ENCODE measurements around the gene ALK. TPM values are rescaled to one million over a fixed set of nuclear protein-coding genes. Genes with fewer than 3 reads are reported as not detected.

Gene ALK
- total RNA-seq, 1 experiment from 2014 or later, result 0.37 TPM

DNA sequence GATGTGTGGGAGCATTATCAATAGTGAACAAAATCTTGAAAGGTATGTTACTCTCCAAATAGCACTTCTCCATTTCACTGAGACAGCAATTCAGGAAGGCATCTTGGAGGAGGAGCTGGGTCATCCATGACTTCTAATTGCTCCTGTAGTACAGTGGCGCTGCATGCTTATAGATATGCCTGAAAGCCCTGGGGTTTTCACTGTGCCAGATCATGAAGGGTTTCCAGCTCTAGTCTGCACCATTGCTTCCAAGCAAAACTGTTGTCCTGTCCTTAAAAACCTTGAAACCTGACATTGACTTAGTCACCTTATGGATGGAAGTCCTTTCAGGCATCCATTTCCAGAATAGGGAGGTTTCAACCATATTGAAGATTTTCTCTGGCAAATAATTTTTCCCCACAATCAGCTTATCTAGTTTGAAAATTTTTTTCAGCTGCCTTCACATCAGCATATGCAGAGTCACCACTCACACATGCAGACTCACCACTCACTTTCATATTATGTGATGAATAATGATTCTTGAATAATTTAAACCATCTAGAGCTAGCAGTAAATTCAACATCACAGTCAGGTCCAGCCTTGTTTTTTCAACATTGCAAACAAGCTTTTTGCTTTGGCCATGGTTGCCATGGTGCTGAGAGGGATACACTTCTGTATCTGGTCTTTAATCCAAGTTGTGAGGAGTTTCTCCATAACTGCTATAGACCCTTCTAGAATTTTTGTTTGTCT, 509.0 kb downstream of the ALK start:
- no peak for DNase-seq (ENCODE audit: low read depth)

DNA sequence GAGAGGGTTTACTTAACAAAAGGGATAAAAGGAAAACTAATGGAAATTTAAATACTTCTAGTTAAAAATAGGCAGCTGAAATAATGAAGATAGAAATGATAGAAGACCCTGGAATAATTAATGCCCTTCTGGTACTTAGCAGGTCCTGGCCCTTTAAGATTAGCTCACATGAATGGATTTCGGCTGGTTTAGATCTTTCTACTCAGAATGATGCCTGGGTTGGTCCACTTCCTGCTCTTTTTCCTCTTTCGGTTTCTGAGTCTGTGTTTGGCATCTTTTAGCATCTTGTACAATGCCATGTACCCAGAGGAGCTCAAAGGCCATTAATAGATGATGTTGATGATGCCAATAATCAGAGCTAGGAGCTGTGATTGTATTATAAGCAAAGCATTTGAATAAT, 515.7 kb downstream of the ALK start:
- no peak for DNase-seq (ENCODE audit: low read depth)

DNA sequence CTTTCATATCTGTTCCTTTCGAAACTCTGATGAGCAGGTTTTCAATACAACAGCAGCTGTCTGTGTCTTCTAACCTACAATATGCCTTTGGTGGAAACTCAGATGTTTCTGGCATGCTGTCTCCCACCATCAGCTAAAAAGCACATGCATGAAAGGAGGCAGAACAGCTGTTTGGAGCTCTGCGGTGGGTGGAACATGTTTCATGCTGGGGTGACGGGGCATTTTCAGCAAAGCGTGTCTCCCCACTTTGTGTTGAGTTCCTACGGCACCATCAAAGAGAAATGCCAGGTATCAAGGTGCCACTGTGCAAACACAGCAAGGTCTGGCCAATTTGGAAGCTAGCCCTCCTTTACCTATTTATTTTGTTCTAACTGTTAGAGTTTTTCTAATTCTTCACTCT, 516.1 kb downstream of the ALK start:
- DNase-seq (ENCODE audit: low read depth), result no peak

DNA sequence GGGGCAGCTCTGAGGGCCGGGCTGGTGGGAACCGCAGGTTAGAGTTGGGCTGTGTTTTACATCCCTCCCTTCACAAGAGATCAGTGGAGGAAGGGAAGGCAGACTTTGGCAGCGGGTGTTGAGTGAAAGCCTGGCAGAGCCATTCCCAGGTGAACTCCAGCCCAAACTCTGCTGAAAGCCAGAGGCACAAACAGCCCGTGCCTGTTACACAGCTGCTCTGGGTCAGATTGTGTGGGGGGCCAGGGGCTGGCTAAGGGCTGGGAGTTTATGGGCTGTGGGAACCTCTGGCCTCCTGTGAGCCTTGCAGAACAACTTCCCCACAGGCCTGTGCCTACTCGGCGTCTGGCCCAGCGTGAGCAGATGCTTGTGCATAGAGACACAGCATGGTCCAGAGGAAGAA, 519.4 kb downstream of the ALK start:
- DNase-seq (ENCODE audit: low read depth), result no peak

DNA sequence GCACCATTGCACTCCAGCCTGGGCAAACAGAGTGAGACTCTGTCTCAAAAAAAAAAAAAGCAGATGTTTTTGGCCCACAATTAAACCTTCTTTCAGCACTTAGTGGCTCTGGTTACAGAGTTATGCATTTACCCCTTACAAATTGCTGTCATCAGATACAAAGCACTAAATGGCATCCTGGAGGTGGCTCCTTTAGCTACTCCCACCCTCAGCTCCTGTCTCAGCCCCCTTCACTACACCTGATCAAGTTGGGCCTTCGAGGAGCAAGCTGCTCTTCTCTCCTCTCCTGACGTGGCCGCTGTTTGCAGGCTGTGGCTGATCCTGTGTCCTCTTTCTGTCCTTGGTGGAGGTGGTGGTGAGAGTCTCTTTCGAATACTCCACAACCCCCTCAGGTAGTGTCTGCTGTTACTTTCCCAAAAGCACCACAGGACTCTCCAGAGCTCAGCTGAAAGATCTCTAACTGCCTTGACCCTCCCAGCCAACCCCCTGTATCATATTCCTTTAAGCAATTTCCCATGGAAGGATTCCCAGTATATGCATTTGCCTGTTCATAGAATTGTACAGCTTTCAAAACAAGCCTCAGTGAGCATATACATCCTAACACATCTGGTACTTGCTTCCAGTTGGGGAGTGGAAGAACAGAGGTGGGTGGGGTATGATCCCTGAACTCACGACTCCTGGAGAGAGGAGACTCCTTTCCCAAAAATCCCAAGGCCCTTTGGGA, 520.3 kb downstream of the ALK start:
- DNase-seq (ENCODE audit: low read depth), result no peak

DNA sequence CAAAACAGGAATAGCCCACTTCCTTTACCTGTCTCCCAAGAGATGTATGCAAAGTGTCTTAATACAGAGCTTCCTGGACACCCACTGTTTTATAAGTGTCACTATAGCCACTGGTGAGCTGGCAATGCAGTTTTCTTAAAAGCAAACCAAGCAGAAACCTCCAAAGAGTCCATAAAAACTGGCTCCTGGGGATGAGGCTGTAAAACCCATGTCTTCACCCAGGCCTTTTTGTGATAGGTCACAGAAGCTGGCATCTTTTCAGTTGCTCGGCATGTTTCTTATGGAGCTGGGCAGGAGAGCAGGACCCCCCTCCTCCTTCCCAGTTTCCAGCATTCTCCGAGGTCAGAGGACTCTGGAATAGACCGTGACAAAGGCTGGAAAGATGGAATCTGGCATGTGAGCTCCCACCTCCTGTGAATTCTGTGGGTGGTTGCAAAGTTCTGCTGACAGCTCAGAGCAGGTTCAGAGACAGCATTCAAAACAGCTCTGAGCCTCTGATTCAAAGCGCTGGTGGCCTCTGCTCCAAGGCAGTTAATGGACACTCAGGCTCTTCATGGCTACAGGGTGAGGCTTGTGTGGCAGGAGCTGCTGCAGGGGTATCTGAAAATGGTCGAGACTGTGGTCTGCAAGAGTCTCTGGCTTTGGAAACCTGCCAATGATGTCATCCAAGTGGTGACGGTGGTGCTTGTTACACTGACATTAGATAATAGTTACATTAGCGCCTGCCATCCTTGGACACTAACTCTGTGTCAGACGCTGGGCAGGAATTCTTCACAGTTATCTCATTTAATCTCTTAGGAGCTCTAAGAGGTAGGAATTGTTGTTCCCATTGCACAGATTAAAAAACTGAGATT, 522.8 kb downstream of the ALK start:
- DNase-seq (ENCODE audit: low read depth), result peak; percentile 62

DNA sequence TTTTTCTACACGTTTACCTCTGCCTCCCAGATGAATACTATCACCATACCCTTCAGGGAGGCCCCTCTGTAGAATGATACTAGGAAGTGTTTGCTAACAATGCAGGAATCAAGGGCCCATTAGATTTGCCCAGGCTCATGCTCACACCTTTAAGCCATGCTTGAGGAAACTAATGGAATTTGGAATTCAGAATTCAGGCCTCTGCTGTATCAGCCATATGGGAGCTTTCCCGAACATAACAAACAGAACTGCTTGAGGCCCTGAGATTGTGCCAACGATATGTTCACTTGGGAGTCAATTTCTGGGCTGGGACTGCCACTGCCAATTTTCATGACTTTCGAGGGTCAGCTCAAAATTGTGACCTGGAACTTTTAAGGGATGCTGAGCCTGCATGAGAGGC, 523.7 kb downstream of the ALK start:
- no peak for DNase-seq (ENCODE audit: low read depth)

DNA sequence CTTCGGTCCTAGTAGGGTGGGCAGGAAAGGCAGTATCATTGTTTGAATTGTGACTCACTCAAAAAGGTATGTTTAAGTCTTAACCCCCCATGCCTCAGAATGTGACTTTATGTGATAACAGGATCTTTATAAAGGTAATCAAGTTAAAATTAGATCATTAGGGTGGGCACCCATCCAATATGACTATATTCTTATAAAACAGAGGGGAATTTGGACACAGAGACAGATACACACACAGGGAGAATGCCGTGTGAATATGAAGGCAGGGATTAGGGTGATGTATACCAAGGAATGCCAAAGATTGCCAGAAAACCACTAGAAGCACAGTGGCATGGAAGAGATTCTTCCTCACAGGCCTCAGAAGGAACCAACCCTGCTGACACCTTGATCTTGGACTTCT, 524.3 kb downstream of the ALK start:
- DNase-seq (ENCODE audit: low read depth), result peak; percentile 79

DNA sequence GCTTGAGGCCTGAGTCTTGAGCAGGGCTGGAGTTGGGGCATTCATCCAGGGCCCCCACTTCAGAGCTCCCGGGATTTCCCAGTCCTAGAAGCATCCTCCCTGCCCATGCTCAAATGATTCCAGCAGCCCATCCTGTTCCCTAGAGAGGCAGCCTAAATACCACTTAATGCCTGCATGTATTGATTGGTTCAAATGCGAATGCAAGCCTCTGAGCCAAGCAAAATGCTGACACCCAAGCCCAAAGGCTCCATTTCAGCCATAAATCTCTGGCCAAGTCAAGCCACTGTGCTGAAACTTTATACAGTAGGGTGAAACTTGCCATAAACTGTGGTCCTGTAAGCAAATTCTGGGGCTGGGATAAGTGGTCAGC, 526.4 kb downstream of the ALK start:
- no peak for DNase-seq (ENCODE audit: low read depth)

DNA sequence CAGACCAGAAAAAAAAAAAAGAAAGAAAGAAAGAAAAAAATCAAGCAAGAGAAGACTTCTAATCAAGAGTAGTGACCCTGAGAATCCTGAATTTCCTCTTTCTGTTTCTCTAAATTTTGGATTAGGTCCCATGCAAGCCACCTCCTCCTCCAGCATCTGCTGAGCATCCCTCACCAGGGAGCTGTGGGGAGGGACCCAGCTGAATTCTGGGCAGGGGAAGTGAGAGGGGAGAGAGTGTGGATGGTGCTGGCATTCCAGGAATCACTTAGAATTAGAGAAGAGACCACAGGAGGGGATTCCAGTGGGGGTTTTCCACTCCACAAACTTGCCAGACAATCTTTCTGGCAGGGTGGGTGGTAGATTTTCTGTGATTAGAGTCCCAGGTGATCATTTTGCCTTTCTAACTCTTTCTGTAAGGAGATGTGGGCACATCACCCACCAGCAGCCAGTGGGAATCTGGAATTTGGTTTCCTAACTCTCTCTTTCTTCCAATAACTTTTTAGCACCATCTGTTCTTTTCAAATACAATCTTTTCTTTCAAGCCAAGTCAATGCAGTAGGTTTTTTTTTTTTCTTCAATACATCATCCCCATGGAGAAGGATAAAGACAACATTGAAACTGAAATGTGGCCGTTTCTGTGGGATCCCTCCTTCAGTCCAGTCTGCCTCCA, 526.9 kb downstream of the ALK start:
- no peak for DNase-seq (ENCODE audit: low read depth)

DNA sequence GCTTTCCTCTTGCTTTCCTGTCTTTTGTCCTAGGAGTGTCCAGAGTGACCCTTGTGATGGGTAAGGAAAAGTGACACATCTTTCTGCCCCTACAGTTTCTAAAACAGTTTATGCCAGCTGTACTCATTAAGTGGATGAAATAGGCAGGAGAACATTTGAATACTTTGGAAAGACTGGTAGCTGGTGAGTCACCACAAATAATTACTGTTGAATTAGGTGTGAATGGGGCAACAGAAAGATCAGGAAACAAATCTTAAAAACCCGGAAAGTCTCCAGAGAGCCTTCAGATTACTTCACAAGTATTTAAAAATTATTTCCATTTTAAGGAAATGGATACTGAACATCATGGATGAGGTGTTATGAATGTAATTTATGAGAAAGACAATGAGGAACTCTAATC, 527.7 kb downstream of the ALK start:
- no peak for DNase-seq (ENCODE audit: low read depth)

DNA sequence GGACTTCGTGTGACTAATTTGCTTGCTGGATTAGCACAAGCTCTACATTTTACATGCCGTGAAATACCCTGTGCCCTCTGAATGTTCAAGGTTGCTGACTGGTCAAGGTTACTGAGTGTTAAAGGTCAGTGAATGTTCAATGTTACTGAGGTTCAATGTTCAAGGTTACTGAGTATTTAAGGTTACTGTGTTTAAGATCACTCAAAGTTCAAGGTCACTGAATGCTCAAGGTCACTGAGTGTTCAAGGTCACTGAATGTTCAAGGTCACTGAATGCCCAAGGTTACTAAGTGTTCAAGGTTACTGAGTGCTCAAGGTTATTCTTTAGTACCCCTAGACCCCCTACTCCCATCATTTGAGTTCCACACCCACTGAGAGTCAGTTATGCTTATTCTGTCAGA, 528.6 kb downstream of the ALK start:
- DNase-seq (ENCODE audit: low read depth), result no peak

DNA sequence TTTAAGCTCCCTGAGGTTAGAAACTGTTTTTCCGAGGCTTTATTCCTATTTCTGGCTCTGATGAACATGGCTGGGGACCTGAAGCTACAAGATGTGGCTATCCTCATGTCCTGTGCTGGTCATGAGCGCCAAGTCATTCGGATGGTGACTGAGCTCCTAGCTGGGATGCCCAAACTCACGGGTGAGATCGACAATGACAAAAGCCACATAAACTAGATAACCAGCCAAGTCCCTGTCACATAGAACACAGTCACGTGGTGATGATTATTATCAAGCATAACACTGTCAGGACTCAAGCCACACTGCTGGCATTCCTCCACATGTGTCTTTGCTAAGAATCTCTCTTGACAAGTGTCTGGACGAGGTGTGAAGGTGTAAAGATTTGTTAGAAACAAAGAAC, 531.2 kb downstream of the ALK start:
- DNase-seq (ENCODE audit: low read depth), result no peak

DNA sequence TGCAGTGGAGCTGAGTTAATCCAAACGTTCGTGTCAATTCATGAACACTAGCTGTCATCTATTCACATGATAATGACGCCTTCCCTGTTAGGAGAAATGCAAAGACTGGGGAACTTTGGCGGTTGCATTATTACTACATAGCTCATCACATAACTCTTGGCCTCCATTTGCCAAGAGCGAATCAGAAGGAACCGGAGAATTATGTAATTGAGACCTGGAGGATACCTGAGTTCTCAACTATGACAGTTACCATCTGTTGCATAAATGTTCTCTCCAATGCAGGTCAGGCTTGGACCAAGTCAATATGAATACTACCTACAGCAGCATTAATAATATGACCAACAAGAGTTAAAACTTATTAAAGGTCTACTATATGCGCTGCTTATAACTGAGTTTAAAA, 531.7 kb downstream of the ALK start:
- DNase-seq (ENCODE audit: low read depth), result no peak

DNA sequence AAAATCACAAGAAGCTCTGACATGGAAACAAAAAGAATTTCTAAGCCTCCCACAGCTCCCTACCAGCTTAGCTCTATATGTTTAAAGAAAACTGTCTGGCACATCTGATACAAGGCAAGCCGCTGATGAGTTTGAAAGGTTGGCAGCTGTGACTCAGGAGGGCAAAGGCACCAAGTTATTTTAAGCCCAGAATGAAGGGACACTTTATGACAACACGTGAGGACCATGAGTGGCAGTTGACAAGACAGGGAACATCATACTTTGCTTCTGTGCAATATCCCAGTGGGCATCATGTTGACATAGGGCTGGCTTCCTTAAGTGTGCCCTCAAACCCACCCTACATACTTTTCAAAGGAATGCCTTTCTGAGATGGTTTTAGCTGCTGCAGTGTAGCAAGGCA, 533.3 kb downstream of the ALK start:
- no peak for DNase-seq (ENCODE audit: low read depth)

DNA sequence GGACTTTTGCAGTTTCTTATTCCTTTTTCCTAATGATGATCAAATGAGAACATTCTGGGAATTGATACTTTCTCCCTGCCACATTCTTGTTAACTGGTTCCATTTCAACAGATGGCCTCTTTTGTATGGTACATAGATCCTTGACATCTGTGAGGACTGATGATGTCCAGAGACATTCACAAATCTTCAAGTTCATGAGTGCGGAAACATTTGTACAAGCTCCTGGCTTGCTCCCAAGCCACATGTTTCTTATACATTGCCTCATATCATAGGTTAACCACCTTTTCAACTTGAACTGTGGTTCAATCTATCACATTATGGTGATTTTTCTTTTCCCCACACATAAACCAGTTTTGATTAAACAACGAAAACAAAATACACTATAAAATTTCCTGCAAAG, 538.9 kb downstream of the ALK start:
- no peak for DNase-seq (ENCODE audit: low read depth)

DNA sequence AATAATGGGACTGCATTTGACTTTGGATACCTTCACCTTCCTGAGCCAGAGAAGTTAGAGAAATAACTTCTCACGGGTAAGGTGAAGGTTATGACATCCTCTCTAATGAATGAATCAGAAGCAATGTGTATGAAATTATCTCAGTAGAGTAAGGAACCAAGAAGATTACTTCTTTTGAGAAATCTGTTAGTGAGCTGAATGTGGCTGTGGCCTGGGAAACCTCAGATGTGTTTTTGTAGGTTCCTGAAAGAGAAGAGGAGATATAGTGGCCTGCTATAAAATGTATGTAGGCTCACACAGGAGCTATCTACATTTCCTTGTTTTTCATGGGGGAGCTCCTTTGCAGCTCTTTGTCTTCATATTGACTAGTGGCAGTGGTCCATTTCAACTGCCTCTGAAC, 543.6 kb downstream of the ALK start:
- no peak for DNase-seq (ENCODE audit: low read depth)

DNA sequence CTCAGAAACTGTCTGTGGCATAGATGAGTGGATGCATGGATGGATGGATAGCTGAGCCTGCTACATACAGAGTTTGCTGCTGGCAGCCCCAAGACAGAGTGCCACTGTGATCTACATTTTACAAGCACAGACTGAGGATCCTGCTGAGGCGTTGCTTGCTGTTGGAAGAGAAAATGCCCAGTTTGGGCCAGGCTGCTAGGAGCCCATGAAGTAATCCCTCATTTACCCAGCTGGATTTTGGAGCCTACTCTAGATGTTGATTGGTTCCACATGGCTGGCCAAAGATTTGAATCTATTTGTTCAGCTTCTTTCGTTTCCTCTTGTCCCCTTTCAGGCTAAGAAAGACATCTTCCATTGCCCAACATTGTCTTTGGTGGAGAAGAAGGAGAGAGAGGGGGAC, 544.8 kb downstream of the ALK start:
- DNase-seq (ENCODE audit: low read depth), result no peak

DNA sequence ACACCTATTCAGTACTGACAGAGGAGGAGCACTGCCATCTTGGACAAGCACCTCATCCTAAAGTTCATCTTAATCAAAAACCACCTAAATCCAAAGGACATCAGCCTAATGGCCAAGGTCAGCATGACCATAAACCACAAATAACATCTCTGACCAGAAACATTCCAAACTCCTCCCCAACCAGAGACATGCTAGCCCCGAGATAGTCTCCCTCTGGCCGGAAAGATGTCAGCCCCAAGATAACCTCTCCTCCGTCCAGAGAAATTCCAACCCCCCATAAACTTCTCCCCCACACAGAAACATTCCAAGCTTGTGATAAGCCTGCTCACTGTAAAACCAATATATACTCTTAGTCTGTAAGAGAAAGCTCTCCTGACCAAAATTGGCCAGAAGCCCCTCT, 545.5 kb downstream of the ALK start:
- DNase-seq (ENCODE audit: low read depth), result peak; percentile 52

DNA sequence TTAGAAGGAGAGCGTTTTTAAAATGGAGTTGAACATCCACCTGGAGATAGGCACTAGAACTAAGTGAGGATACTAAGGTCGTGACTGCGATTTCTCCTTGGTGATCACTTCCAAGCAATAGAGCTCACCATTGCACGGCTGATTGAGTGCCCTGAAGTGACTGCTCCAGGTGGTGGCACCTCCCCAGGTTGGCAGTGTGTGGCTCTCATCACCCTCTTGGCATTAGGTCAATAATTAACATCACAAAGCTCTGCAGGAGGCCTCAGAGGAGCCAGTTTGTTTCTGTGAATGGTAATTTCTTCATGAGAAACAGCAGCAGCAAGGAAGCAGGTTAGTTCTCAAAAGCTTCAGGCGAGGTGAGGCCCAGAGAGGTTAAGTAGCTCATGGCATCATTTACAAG, 546.6 kb downstream of the ALK start:
- DNase-seq (ENCODE audit: low read depth), result no peak

DNA sequence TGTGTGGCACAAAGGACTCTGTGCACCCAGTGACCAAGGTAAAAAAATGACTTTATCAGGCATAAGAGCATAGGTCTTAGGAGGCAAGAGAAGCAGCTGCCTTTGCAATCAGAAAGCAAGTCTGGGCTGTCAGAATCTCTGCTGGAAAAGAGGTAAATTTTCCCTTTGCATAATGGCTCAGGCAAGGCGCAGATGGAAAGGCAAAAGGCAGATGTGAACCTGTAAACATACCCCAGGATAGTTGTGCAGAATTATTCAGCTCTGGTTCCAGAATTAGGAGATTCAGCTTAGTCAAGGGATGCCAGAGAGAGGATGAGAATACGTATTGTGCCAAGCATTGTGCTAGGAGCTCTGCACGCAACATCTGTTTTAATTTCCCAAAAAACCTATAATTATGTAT, 547.5 kb downstream of the ALK start:
- no peak for DNase-seq (ENCODE audit: low read depth)

DNA sequence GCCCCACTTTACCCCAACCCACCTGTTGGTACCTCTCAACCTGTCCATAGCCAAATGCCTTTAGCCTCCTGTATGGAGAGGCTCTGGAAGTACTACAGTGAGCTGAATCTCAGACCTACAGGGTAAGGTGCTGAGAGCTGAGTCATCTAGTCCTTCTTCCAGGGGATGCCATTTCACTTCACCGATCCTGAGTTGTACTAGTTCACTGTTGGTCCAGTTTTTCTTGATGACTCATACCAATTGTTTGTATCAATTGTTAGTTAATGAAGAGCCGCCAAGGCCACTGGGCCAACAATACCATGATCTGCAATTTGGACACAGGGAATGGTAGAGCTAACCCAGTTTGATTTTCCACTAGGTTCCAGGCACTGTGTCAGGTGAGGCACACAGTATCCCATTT, 549.2 kb downstream of the ALK start:
- DNase-seq (ENCODE audit: low read depth), result peak; percentile 72

Data from M059J (cell line).